OCI-LY7 (cell line): ENCODE results near the gene YRDC. TPM values are rescaled to one million over a fixed set of nuclear protein-coding genes. Genes with fewer than 3 reads are reported as not detected.

Experiments used
- BruUV-seq: library from RNA; stranded (reverse); fragments of 400-500 nt; replicated peaks from 2 replicates; lab custom pipeline; 2021; lab: Mats Ljungman, UMichigan
- CTCF ChIA-PET: fragments of 300-600 bp; sonication (Branson Sonifier 250); formaldehyde crosslinking; loops from one replicate; lab custom pipeline; 2022; ENCODE audit warnings: antibody characterized with exemption; ENCODE audit not compliant: unreplicated experiment; lab: Charles Lee
- POLR2A ChIA-PET: fragments of 300-600 bp; sonication (Branson Sonifier 250); formaldehyde crosslinking; loops from one replicate; lab custom pipeline; 2022; ENCODE audit warnings: antibody characterized with exemption; lab: Charles Lee
- DNase-seq: peaks from one replicate; pipeline ENCODE4 v3.0.0-alpha.2; 2015; ENCODE audit warnings: low spot score
- H2AFZ ChIP-seq: fragments of 200-600 bp; sonication (generic), shearing (Covaris generic); 2 replicates; pipeline ENCODE4 v1.6.1; 2014; ENCODE audit warnings: mild to moderate bottlenecking, antibody characterized with exemption, low read length, moderate library complexity
- H3K27ac ChIP-seq: fragments of 200-600 bp; sonication (generic); 2 replicates; pipeline ENCODE4 v1.5.1; 2014; ENCODE audit warnings: mixed run types, low read depth, mild to moderate bottlenecking, moderate library complexity, low read length, inconsistent platforms; ENCODE audit not compliant: poor library complexity, severe bottlenecking
- H3K36me3 ChIP-seq: fragments of 200-600 bp; sonication (generic); 2 replicates; pipeline ENCODE4 v1.6.1; 2014; ENCODE audit warnings: mild to moderate bottlenecking, antibody characterized with exemption, low read length, moderate library complexity, mixed read lengths; ENCODE audit not compliant: insufficient read depth
- H3K4me1 ChIP-seq: fragments of 200-600 bp; sonication (generic); 2 replicates; pipeline ENCODE4 v1.5.1; 2014; ENCODE audit warnings: mild to moderate bottlenecking, low read length; ENCODE audit not compliant: insufficient read depth, poor library complexity, severe bottlenecking
- H3K4me2 ChIP-seq: fragments of 200-600 bp; sonication (generic); 2 replicates; pipeline ENCODE4 v1.6.1; 2014; ENCODE audit warnings: mild to moderate bottlenecking, low read length
- H3K4me3 ChIP-seq: fragments of 200-600 bp; sonication (generic); 2 replicates; pipeline ENCODE4 v1.5.1; 2014; ENCODE audit warnings: mild to moderate bottlenecking, low read depth, low read length; ENCODE audit not compliant: poor library complexity, severe bottlenecking
- H3K79me2 ChIP-seq: fragments of 200-600 bp; sonication (generic); 2 replicates; pipeline ENCODE4 v1.6.1; 2016; ENCODE audit warnings: low read depth, mild to moderate bottlenecking, low read length, moderate library complexity, mixed read lengths; ENCODE audit not compliant: insufficient read depth
- H3K9me2 ChIP-seq: fragments of 200-600 bp; sonication (generic); 2 replicates; pipeline ENCODE4 v1.6.1; 2016; ENCODE audit warnings: mild to moderate bottlenecking, low read length, mixed read lengths; ENCODE audit not compliant: insufficient read depth
- H3K9me3 ChIP-seq: fragments of 200-600 bp; sonication (generic); 2 replicates; pipeline ENCODE4 v1.6.1; 2014; ENCODE audit warnings: mild to moderate bottlenecking, mixed run types, low read length, mixed read lengths
- H4K20me1 ChIP-seq: fragments of 200-600 bp; sonication (generic); 2 replicates; pipeline ENCODE4 v1.6.1; 2014; ENCODE audit warnings: mild to moderate bottlenecking, antibody characterized with exemption, low read length, moderate library complexity, mixed read lengths; ENCODE audit not compliant: insufficient read depth
- EZH2phosphoT487 ChIP-seq: fragments of 200-600 bp; sonication (generic); IDR thresholded peaks from 2 replicates; pipeline ENCODE4 v1.6.1; 2018; ENCODE audit warnings: low read depth, borderline replicate concordance, mild to moderate bottlenecking, mixed run types, antibody characterized with exemption, low read length, moderate library complexity, mixed read lengths
- intact Hi-C: fragments of 100-400 bp; cut with micrococcal nuclease; formaldehyde crosslinking; loops from one replicate; pipeline ENCODE4 v1.10.0; 2022; ENCODE audit not compliant: unreplicated experiment
- total RNA-seq, 2 experiments: library from RNA; depleted of rRNA in 1 of 2; stranded (reverse); fragments of >200 nt in 1 of 2; shearing (Covaris generic) in 1 of 2; gene quantifications; 2 replicates each; pipeline ENCODE4 v1.2.3, GENCODE V29; 2014 to 2022
- TF ChIP-seq, protein P1 (sequence below): fragments of 200-600 bp; sonication (generic); conservative IDR thresholded peaks from 2 replicates; pipeline ENCODE4 v1.5.1; 2014; ENCODE audit warnings: mild to moderate bottlenecking, antibody characterized with exemption, low read length, moderate library complexity, mixed read lengths

The YRDC gene
- total RNA-seq, 2 experiments from 2014 or later, result 27.6 to 28.0 TPM

- no peak for DNase-seq
- Histone ChIP-seq H3K4me2 (no peak overlapping the region), H3K27ac (no peak overlapping the region), H3K36me3 (peaks cover 52% of the 10 kb centered on the region), H3K9me2 (no peaks in the 10 kb centered on the region), H4K20me1 (peaks cover 6% of the 10 kb centered on the region; the same call in 1 of the 2 replicates), H3K4me1 (peaks cover 22% of the 10 kb centered on the region), H3K4me3 (no peak overlapping the region), H2AFZ (no peak overlapping the region), H3K9me3 (no peaks in the 10 kb centered on the region), H3K79me2 (peaks cover 55% of the 10 kb centered on the region; the same call in 1 of the 2 replicates)
- intact Hi-C loops, result no loop called here
- CTCF ChIA-PET, result no interaction called here
- POLR2A ChIA-PET, result interaction anchor here (0.6 to 0.7 kb wide), 2 partner anchors 8 to 1499 kb away, joined by 3 to 8 read pairs; no protein-coding TSS in a partner anchor
- no TSS peak for BruUV-seq
- TF ChIP-seq EZH2phosphoT487, result no peak
- TF ChIP-seq, protein P1, sequence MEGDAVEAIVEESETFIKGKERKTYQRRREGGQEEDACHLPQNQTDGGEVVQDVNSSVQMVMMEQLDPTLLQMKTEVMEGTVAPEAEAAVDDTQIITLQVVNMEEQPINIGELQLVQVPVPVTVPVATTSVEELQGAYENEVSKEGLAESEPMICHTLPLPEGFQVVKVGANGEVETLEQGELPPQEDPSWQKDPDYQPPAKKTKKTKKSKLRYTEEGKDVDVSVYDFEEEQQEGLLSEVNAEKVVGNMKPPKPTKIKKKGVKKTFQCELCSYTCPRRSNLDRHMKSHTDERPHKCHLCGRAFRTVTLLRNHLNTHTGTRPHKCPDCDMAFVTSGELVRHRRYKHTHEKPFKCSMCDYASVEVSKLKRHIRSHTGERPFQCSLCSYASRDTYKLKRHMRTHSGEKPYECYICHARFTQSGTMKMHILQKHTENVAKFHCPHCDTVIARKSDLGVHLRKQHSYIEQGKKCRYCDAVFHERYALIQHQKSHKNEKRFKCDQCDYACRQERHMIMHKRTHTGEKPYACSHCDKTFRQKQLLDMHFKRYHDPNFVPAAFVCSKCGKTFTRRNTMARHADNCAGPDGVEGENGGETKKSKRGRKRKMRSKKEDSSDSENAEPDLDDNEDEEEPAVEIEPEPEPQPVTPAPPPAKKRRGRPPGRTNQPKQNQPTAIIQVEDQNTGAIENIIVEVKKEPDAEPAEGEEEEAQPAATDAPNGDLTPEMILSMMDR, result no peak
Observed at GRCh38 chr1:37853157-37853556, 45.1 kb upstream of the YRDC start.

DNA sequence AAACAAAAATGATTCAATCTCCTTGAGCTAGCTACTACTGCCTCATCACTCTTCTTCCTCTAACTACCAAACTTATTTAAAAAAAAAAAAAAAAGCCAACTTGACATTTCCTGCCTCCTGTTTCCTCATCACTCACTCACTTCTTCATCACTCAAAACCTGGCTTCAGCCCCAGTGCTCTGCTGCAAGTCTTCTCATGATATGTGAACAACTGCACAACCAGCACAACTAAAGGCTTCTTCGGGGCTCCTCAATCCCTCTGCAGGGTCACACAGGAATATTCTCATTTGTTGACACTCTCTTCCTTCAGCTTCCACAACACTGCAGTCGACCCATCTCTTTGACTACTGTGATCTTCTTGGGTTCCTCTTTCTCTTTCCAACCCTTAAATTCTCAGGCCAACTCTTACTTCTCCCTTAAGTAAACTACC is 43.8 kb upstream of the YRDC start:
- intact Hi-C loops, result no loop called here
- DNase-seq, result peak; percentile 13
- Histone ChIP-seq H3K79me2 (peaks cover 56% of the 10 kb centered on the region; the same call in 1 of the 2 replicates), H2AFZ (no peak overlapping the region), H4K20me1 (0 out of 2 replicates have a peak, but pooled peaks cover 3% of the 10 kb centered on the region), H3K4me1 (peaks cover 18% of the 10 kb centered on the region), H3K36me3 (peaks cover 57% of the 10 kb centered on the region), H3K27ac (peak overlapping the region; percentile 18), H3K9me2 (no peaks in the 10 kb centered on the region), H3K4me2 (0 out of 2 replicates have a peak overlapping the region, but pooled peaks have one; percentile 1), H3K9me3 (no peaks in the 10 kb centered on the region), H3K4me3 (no peak overlapping the region)
- CTCF ChIA-PET, result interaction anchor here (1.0 kb wide), 1 partner anchor 8 kb away, joined by 4 read pairs; no protein-coding TSS in a partner anchor
- no TSS peak for BruUV-seq
- TF ChIP-seq, protein P1, result no peak
- no peak for TF ChIP-seq EZH2phosphoT487
- POLR2A ChIA-PET, result interaction anchor here (0.7 to 1.6 kb wide), 3 partner anchors 8 to 1142 kb away, joined by 3 to 9 read pairs (median 4); partner anchors contain the start of gene MTF1

GRCh38 chr1:37851262-37851661 is 43.3 kb upstream of the YRDC start:
- POLR2A ChIA-PET, result interaction anchor here (0.7 to 1.6 kb wide), 5 partner anchors 9 to 1143 kb away, joined by 3 to 9 read pairs (median 3); partner anchors contain the start of gene MTF1
- CTCF ChIA-PET, result interaction anchor here (1.0 kb wide), 1 partner anchor 9 kb away, joined by 4 read pairs; no protein-coding TSS in a partner anchor
- 0 out of 2 replicates have a peak overlapping the region, but pooled peaks have one; percentile 1 for H3K4me2 ChIP-seq
- H3K4me3 ChIP-seq, result no peak overlapping the region
- DNase-seq, result no peak
- TF ChIP-seq EZH2phosphoT487, result no peak
- TF ChIP-seq, protein P1, result no peak
- no peak overlapping the region for H2AFZ ChIP-seq
- peak overlapping the region; percentile 18 for H3K27ac ChIP-seq
- intact Hi-C loops, result no loop called here
- no peaks in the 10 kb centered on the region for H3K9me2 ChIP-seq
- H3K79me2 ChIP-seq, result peaks cover 61% of the 10 kb centered on the region; the same call in 1 of the 2 replicates
- H4K20me1 ChIP-seq, result 0 out of 2 replicates have a peak, but pooled peaks cover 3% of the 10 kb centered on the region
- peaks cover 23% of the 10 kb centered on the region for H3K4me1 ChIP-seq
- BruUV-seq, result no TSS peak
- no peaks in the 10 kb centered on the region for H3K9me3 ChIP-seq
- peaks cover 59% of the 10 kb centered on the region for H3K36me3 ChIP-seq
